ENCODE results near the gene CNGB1. TPM values are rescaled to one million over a fixed set of nuclear protein-coding genes. Genes with fewer than 3 reads are reported as not detected.

CNGB1 gene
- polyA plus RNA-seq, 1 donor from 2014 or later, result 20.7 TPM

GRCh38 chr16:57882792-57883191 lies 88.1 kb downstream of the CNGB1 start:
- no peaks in the 10 kb centered on the region for H3K36me3 ChIP-seq (ENCODE audit: insufficient read depth, low read length)
- peak overlapping the region; percentile 52 for H3K27ac ChIP-seq (ENCODE audit: low read length)
- no peaks in the 10 kb centered on the region for H3K9me2 ChIP-seq (ENCODE audit: insufficient read depth, low read length)
- H3K9me3 ChIP-seq (ENCODE audit: low read length), result no peaks in the 10 kb centered on the region
- peak; percentile 50 for TF ChIP-seq EP300 (conservative IDR thresholded peaks at IDR 0.05; ENCODE audit: poor library complexity, severe bottlenecking)
- peak; percentile 45 for TF ChIP-seq CTCF (IDR thresholded peaks at IDR 0.05; ENCODE audit: poor library complexity, severe bottlenecking)
- peak; percentile 31 for TF ChIP-seq RAD21 (conservative IDR thresholded peaks at IDR 0.05)
- no peak for TF ChIP-seq EZH2 (IDR thresholded peaks at IDR 0.05; ENCODE audit: borderline replicate concordance, insufficient read depth, low read length, poor library complexity, severe bottlenecking)
- H3K27me3 ChIP-seq (ENCODE audit: insufficient read depth, low read depth, low read length), result peaks cover 22% of the 10 kb centered on the region
- peak overlapping the region; percentile 25 for H3K9ac ChIP-seq (ENCODE audit: low read length)
- no peaks in the 10 kb centered on the region for H4K20me1 ChIP-seq (ENCODE audit: insufficient read depth)
- H3K4me3 ChIP-seq (ENCODE audit: low read length), result peak overlapping the region; percentile 51
- H3K4me2 ChIP-seq (ENCODE audit: low read length), result peak overlapping the region; percentile 54
- no peaks in the 10 kb centered on the region for H3F3A ChIP-seq (ENCODE audit: insufficient read depth, low read length, poor library complexity, severe bottlenecking)
- no peak overlapping the region for H2AFZ ChIP-seq (ENCODE audit: low read depth, low read length)
- H3K79me2 ChIP-seq (replicated peaks; ENCODE audit: insufficient read depth, low read length), result no peaks in the 10 kb centered on the region

- TF ChIP-seq SMC3 (conservative IDR thresholded peaks at IDR 0.05; ENCODE audit: poor library complexity) (no peak), EZH2 (IDR thresholded peaks at IDR 0.05; ENCODE audit: borderline replicate concordance, insufficient read depth, low read length, poor library complexity, severe bottlenecking) (no peak), CTCF (IDR thresholded peaks at IDR 0.05; ENCODE audit: poor library complexity, severe bottlenecking) (no peak), RAD21 (conservative IDR thresholded peaks at IDR 0.05) (no peak), REST (IDR thresholded peaks at IDR 0.05; ENCODE audit: borderline replicate concordance) (no peak), TAF1 (IDR thresholded peaks at IDR 0.05; ENCODE audit: low read depth) (no peak), POLR2AphosphoS5 (IDR thresholded peaks at IDR 0.05) (no peak), MXI1 (conservative IDR thresholded peaks at IDR 0.05; ENCODE audit: poor library complexity, severe bottlenecking) (no peak), EP300 (conservative IDR thresholded peaks at IDR 0.05; ENCODE audit: poor library complexity, severe bottlenecking) (no peak)
- H3K27me3 ChIP-seq (ENCODE audit: insufficient read depth, low read depth, low read length), result peaks cover 22% of the 10 kb centered on the region
- H3K79me2 ChIP-seq (replicated peaks; ENCODE audit: insufficient read depth, low read length), result no peaks in the 10 kb centered on the region
- H3K4me3 ChIP-seq (ENCODE audit: low read length), result peak overlapping the region; percentile 51
- no peaks in the 10 kb centered on the region for H3K36me3 ChIP-seq (ENCODE audit: insufficient read depth, low read length)
- H3K9me2 ChIP-seq (ENCODE audit: insufficient read depth, low read length), result no peaks in the 10 kb centered on the region
- no peak overlapping the region for H2AFZ ChIP-seq (ENCODE audit: low read depth, low read length)
- peak overlapping the region; percentile 54 for H3K4me2 ChIP-seq (ENCODE audit: low read length)
- H3K27ac ChIP-seq (ENCODE audit: low read length), result peak overlapping the region; percentile 52
- H3K9ac ChIP-seq (ENCODE audit: low read length), result peak overlapping the region; percentile 25
- no peaks in the 10 kb centered on the region for H3K9me3 ChIP-seq (ENCODE audit: low read length)
- H4K20me1 ChIP-seq (ENCODE audit: insufficient read depth), result no peaks in the 10 kb centered on the region
- H3F3A ChIP-seq (ENCODE audit: insufficient read depth, low read length, poor library complexity, severe bottlenecking), result no peaks in the 10 kb centered on the region
These were observed 88.7 kb downstream of the CNGB1 start for GRCh38 chr16:57882206-57882605.

Data from neural cell (in vitro differentiated cells).